Endothelial cell of hepatic sinusoid (primary cell): Measurements from ENCODE around the gene L3MBTL1.
"Not testable (repeated sequence)": the region's sequence is repeated elsewhere in the genome, so short reads cannot be mapped to it uniquely, and the experiment has no call there.

Experiments used
- in situ Hi-C: cut with HindIII; loops from 2 replicates; pipeline ENCODE4 v1.10.0; 2017; ENCODE audit warnings: low sequenced_read_pairs

The L3MBTL1 gene

DNA sequence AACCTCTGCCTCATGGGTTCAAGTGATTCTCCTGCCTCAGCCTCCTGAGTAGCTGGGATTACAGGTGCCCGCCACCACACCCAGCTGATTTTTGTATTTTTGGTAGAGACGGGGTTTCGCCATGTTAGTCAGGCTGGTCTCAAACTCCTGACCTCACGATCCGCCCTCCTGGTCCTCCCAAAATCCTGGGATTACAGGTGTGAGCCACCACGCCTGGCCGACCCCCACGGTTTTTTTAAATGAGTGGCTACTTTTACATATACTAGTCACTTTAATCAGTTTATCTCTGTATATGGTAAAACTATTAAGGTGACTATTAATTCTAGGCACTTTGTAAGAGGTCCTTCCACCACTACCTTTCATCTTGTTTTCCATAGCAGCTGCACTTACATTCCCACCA, 5.5 kb upstream of the L3MBTL1 start:
- in situ Hi-C loops = not testable (repeated sequence)

DNA sequence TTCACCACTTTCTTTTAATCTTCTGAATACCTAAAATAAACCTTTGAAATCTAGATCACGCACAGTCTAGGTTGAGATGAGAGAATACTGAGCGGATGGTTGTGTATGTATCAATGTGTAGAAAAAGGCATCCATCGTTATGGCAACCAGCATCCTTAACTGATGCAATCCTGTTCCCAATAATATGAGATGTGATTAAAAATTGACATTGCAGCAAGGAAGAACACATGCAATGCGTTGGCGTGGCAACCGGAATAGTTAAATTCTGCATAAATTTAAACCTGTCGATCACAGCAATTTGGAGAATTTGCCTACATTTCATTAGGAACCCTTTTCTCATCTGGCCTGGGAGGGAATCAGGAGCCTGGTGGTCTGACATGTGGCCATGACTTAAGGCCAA, 1.3 kb upstream of the L3MBTL1 start:
- in situ Hi-C loops = no loop called here

DNA sequence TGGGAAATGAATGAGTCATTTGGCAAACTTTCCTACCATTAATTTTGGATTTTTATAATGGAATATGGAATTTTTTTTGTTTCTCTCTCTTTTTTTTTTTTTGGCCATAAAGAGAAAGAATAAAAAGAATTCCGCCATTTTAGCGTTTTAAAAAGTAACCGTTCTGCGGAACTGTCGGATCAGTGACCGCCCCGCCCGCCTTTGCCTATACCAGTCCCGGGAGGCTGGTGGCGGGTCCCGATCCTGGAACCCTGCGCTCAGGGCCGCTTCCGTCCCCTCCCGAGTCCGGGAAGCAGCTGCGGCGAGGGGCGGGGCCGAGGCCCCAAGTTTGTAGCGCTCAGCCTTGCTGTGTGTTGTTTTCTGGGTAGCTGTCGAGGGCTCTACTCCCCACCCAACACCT, 609 bp downstream of the L3MBTL1 start:
- in situ Hi-C loops = no loop called here

DNA sequence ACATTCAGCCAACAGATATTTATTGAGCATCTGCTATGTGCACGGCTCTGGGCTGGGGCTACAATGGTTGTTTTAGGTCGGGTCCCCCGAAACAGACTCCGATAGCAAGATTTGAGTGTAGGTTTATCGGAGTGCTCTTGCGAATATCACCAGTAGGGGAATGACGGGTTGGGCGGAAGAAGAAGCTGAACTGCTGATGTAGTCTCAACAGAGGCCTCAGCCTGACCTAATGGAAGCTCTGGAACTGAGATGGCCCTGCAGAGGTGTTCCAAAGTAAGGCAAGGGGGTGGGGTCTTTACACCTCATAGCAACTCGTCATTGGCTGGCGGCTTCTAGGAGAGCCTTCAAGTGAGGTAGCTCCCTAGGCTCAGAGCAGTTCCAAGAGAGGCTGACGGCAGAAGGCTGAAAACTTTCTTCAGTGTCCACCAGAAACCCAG, 1.1 kb downstream of the L3MBTL1 start:
- in situ Hi-C loops = no loop called here

DNA sequence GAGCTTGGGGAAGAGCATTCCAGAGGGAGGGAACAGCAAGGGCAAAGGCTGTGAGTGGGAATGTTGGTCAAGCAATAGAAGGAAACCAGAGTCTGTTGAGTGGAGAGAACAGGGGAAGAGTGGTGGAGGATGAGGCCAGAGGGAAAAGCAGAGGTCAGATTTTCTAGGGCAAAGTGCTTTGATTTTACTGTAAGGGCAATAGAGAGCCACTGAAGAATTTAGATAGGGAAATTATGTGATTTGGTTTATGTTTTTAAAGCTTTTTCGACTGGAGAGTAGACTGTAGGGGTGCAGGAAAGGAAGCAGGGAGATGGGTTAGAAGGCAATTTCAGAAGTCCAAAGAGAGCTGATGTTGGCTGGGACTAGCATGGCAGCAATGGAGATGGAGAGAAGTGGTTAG, 4.4 kb downstream of the L3MBTL1 start:
- in situ Hi-C loops = no loop called here

DNA sequence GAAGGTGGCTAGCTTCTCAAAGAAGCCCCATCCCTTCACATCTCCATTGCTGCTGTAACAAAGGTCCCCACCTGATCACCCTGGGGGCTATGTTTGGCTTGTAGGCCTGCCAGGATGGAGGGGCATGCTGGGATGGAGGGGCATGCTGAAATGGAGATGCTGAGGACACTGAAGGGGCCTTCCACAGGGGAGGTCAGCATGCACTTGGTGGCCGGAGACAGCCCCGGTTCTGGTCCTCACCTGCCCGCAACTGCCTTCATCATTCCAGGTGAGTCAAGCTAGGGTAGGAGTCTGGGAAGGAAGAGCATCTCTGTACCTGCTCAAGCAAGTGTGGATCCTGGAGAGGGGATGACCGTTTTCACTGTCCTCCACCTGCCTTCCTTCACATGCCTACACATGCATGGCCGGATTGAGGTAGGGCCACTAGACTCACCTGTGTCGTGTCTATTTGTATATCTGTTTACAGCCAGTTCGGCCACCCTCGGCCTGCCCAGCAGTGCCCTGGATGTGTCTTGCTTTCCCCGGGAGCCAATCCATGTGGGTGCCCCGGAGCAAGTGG, 6.0 kb downstream of the L3MBTL1 start:
- in situ Hi-C loops = no loop called here

DNA sequence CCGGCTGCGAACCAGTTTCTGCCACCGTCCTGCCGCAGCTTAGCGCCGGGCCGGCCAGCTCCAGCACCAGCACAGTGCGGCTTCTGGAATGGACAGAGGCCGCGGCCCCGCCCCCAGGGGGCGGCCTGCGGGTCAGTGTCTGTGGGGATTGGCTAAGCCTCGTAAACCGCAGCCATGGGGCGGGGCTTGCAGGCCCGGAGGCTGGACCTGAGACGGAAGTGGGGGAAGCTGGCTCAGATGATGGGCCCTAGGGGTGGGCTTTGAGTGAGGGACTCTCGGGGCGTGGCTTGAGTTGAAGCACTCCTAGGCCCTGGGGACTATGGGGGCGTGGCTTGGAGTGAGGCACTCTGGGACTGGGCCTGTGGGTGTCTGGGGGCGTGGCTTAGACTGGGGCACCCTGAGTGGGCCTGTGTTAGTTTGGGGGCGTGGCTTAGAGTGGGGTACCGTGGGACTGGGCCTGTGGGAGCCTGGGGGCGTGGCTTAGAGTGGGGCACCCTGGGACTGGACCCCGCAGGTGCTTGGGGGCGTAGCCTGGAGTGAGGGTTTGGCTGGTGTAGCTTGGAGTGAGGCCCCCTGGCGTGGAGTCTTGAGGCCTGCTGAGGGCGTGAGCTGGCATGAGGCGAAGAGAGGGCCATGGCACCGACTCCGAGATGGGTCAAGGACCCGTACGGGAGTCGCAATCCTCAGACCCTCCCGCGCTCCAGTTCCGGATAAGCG, 6.6 kb downstream of the L3MBTL1 start:
- in situ Hi-C loops = no loop called here

DNA sequence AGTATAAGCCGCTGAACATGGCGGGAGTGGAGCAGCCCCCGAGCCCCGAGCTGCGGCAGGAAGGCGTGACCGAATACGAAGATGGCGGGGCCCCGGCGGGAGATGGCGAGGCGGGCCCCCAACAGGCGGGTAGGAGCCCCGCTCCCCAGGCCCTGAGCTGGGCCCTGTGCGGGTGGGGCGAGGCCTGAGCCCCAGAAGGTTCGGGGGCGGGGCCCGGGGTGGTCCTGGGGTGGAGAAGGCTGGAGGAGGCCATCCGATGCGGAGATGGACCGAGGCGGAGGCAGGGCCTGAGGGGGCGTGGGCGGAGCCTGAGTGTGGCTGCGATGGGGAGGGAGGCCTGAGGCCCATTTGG, 7.1 kb downstream of the L3MBTL1 start:
- in situ Hi-C loops = no loop called here

DNA sequence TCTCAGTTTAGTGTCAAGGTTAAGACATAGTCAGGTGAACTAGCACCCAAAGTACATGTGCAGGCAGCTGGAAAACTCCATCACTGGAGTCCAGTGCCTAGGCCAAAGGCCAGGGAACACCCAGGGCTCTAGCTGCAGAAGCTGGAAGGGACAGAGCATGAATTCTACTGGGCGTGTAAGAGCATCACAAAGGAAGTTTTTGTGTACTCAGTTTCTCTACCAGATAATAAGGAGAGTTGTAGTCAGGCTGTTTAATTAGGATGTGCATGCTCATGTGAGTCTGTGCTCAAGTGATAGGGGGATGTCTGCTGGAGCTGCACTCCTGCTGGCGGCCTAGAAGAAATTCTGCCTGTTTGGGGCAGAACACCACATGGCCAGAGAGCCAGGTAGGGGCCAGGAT, 8.1 kb downstream of the L3MBTL1 start:
- in situ Hi-C loops = no loop called here

DNA sequence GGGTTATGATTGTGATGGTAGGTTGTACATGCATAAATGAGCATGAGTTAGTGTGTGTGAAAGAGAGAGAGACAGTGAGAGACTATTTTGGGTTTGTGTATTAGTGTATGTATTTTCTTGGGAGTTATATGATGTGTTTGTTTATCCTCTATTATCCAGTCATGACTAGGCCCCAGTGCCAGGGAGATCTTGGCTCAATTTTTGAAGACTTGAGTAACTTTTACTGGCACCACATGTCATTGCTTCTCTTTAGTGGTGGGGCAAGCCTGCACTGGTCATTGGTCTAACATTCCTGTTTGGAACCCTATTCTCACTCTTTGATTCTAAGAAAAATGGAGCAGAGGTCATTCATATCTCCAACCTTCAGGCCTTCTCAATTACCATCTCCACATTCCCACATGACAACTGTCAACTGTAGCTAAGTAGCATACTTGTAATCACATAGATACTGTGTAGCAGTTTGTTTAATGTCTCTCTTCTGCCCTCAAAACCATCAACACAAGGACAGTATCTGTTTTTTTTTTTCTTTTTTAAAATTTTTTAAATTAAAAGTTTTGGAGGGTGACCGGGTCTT, 8.8 kb downstream of the L3MBTL1 start:
- in situ Hi-C loops = no loop called here

DNA sequence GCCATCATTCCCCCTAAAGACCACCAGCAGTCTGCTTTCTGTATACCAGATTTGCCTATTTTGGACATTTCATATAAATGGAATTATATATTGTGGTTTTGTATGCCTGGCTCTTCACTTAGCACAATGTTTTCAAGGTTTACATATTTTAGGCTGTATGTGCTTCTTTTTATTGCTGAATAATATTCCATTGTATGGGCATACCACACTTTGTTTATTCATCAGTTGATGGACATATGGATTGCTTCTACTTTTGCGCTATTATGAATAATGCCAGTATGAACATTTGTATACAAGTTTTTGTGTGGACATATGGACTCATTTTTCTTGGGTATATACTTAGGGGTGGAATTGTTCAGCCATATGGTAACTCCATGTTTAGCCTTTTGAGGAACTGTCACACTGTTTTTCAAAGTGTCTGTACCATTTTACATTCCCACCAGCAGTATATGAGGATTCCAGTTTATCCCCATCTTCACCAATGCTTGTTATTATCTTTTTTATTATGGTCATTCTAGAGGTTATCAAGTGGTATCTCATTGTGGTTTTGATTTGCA, 12.7 kb downstream of the L3MBTL1 start:
- in situ Hi-C loops = no loop called here

DNA sequence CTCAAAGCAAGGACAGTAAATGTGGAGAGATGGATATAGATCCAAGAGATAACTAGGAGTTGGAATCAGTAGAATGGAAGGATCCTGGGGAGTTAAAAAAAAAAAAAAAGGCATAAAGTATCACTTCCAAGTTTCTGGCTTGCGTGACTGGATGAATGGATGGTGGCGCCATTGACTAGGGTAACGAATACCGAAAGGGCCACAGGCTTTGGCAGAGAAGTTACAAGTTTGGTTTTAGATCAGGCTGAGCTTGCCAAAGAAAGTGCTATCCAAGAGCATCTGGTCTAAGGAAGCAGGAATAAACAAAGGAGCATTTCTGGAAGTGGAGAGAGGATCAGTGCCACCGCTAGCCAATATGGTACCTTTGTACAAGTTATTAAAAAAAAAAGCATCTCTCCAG, 17.5 kb downstream of the L3MBTL1 start:
- in situ Hi-C loops = no loop called here

DNA sequence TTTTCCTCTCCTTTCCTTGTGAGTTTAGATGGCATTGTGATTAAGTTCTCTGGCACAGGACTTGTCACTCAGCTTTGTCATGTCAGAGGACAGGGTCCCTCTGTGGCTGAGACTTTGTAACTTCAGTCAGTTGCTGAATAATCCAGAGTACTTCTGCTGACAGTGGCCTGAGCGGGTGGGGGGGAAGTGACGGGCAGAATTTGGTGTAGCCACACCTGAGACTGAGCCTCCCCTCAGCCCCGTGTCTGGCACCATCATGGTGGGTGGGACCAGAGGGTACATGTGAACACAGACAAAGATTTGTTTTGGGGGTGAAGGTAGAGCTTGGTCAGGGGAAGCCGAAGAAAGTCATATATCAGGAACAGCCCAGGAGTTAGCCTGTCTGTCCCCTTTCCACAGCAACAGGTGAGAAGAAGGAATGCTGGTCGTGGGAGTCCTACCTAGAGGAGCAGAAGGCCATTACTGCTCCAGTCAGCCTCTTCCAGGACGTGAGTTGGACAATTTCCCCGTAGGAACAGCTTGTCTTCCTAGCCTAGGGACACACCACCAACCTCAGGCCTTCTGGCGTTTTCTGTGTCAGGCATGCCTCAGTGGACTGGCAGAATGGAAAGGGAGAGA, 20.9 kb downstream of the L3MBTL1 start:
- in situ Hi-C loops = no loop called here

DNA sequence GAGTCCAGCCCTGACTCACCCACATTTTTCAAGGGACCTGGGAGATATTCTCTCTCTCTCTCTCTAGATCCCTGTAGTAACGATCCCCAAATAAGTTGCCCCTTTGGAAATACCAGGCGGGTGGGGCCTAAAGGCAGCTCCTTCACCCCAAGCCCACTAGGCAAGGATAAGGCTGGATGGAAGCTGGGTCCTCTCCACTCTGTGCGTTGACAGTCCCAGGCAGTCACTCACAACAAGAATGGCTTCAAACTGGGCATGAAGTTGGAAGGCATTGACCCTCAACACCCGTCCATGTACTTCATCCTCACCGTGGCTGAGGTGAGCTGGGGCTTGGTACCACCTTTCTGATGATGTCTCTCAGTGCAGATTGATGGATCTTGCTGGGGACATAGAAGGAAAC, 21.6 kb downstream of the L3MBTL1 start:
- in situ Hi-C loops = no loop called here

DNA sequence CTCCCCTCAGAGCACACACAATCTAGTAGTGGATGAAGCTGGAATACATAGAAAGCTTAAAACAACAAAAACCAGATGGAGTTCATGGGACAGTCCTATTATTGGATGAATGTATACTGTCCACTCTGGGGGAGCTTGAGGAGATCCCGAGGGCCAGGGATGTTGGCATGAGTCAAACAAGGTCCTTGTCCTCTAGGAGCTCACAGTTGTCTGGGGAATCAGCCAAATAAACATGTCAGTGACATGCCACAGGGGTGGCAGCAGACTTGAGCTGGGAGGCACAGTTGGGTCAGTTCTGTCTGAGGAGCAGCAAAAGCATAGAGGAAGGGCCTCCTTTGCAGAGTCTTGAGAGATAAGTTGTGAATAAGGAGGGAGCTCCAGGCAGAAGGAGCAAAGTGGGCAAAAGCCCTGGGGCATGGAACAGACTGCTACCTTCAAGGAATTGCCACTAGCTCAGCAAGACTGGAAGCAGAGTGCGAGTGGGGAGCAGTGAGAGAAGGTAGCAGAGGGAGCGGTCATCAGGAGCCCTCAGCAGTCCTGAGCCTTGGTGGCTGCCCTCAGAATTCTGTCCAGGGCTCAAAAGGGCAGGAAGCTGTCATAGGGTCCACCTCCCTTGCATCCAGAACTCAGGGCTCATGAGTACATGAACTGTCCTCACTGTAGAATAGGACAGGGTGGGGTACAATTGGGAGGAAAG, 22.1 kb downstream of the L3MBTL1 start:
- in situ Hi-C loops = no loop called here

DNA sequence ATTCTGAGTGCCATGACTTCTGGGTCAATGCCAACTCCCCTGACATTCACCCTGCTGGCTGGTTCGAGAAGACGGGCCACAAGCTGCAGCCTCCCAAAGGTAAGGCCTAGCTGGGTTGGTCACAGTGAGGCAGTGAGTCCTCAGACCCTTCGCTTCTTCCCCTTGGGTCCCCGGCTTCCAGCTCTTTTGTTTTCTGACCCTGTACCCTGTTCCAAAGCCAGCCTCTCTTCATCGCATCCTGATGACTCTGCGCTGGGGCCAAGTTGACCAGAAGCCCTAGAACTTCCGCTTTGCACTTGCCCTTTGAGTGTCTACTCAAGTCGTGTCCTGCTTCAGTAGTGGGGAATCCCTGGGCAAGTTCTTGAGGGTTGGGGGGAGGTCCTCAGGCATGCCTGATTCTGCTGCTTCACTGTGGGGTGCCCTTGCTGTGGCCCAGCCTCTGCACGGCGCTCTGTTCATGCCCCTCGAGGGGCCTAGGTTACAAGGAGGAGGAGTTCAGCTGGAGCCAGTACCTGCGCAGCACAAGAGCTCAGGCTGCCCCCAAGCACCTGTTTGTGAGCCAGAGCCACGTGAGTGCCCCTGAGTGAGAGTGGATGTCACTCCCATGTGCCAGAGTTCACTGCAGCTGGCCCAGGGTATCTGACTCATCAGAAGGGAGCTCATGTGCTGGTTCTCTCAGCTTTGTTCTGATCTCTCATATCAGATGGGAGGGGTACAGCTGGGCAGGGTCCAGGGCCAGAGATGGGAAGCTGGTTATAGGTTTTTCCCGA, 23.0 kb downstream of the L3MBTL1 start:
- in situ Hi-C loops = no loop called here

DNA sequence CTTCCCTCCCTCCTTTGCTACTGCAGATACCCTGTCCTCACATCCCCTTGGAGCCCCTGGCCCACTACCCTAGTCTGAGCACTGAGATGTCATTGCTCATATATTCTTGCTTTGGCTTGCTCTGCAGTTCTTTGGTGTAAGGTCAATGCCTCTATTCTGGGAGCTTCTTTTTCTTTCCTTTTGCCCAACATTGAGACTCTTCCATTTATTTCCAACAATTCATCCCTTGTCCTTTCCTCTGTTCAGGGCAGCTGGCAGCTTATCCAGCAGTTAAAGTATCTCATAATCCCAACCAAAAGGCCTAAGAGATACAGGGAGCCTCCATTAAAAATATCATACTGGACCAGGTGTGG, 23.6 kb downstream of the L3MBTL1 start:
- in situ Hi-C loops = no loop called here

DNA sequence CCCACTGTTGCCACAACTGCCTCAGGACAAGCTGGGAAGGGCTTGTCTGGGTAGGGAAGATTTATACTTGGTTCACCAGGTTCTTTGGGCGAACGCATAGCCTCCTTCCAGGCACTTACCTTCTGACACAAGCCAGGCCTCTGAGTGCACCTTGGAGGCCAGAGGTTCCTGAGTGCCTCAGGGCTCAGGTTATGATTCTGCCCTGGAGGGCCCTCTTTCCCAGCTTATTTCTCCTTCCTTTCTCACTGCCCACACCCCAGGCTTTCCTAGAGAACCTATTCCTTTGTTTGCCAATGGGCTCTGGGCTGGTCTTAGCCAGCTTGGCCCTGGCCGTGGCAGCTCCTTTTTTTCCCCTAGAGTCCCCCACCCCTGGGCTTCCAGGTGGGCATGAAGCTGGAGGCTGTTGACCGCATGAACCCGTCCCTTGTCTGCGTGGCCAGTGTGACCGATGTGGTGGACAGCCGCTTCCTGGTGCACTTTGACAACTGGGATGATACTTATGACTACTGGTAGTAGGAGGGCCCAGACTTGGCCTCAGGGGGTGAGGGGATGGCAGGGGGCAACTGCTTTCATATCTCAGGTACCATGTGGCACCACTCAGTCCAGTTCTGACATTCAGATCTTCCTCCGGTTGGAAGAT, 25.0 kb downstream of the L3MBTL1 start:
- in situ Hi-C loops = no loop called here

DNA sequence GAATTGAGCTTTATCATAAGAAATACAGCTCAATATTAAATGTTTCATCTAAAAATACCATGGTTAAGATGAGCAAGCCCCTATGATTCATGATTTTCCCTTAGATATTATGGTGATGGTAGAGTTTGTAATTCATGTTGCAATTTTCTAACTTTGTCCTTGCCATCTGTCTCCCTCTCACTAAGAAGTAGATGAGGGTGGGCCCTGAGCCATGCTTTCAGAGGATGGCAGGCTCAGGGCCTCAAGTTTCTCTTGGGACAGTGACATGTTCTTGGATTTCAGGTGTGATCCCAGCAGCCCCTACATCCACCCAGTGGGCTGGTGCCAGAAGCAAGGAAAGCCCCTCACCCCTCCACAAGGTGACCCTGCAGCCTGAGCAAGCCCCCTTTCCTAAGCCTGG, 25.6 kb downstream of the L3MBTL1 start:
- in situ Hi-C loops = no loop called here

DNA sequence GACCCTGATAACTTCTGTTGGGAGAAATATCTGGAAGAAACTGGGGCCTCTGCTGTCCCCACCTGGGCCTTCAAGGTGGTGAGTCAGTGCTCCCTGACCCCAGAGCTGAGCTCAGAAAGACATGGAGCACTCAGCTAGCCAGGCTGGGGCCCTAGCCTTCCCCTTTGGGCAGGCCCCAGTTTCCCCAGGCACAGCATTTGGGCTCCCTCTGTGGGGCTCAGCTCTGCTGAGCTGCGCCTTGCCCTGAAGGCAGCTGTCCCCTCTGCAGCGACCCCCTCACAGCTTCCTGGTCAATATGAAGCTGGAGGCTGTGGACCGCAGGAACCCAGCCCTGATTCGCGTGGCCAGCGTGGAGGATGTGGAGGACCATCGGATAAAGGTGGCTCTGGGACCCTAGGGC, 26.5 kb downstream of the L3MBTL1 start:
- in situ Hi-C loops = no loop called here
